HL-60 (cell line): ENCODE measurements around the gene MASP1.

ENCODE experiments used
- POLR2AphosphoS5 ChIP-seq: IDR thresholded peaks from 2 replicates; pipeline ENCODE4 v1.6.1; 2012; ENCODE audit warnings: low read depth
- TF ChIP-seq, protein P1 (sequence below): IDR thresholded peaks from one replicate; pipeline ENCODE4 v1.5.1; 2011; ENCODE audit warnings: low read length, control low read depth, inconsistent platforms; ENCODE audit not compliant: insufficient read depth
- TF ChIP-seq, protein P2 (sequence below): IDR thresholded peaks from 2 replicates; pipeline ENCODE4 v1.6.1; 2012; ENCODE audit warnings: low read depth; ENCODE audit not compliant: insufficient replicate concordance

DNA sequence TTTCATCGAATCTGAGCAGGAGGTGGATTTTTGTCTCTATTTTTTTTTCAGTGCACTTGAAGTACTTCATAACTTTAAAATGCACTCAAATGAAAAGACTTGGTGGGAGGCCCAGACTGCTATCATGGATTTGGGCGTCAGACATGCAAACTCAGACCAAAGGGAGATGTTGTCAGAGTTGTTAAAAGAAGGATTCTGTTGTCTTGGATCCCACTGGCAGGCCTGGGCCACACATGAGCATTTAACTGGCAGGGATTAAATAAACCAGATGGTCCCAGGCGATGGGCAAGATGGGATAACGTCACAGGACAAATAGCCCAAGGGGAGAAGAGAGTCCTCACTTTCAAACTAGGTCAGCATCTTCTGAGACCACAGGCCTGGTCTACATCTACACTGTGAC lies 78.8 kb downstream of the MASP1 start:
- no peak for TF ChIP-seq POLR2AphosphoS5
- TF ChIP-seq, protein P1, sequence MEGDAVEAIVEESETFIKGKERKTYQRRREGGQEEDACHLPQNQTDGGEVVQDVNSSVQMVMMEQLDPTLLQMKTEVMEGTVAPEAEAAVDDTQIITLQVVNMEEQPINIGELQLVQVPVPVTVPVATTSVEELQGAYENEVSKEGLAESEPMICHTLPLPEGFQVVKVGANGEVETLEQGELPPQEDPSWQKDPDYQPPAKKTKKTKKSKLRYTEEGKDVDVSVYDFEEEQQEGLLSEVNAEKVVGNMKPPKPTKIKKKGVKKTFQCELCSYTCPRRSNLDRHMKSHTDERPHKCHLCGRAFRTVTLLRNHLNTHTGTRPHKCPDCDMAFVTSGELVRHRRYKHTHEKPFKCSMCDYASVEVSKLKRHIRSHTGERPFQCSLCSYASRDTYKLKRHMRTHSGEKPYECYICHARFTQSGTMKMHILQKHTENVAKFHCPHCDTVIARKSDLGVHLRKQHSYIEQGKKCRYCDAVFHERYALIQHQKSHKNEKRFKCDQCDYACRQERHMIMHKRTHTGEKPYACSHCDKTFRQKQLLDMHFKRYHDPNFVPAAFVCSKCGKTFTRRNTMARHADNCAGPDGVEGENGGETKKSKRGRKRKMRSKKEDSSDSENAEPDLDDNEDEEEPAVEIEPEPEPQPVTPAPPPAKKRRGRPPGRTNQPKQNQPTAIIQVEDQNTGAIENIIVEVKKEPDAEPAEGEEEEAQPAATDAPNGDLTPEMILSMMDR = no peak
- TF ChIP-seq, protein P2, sequence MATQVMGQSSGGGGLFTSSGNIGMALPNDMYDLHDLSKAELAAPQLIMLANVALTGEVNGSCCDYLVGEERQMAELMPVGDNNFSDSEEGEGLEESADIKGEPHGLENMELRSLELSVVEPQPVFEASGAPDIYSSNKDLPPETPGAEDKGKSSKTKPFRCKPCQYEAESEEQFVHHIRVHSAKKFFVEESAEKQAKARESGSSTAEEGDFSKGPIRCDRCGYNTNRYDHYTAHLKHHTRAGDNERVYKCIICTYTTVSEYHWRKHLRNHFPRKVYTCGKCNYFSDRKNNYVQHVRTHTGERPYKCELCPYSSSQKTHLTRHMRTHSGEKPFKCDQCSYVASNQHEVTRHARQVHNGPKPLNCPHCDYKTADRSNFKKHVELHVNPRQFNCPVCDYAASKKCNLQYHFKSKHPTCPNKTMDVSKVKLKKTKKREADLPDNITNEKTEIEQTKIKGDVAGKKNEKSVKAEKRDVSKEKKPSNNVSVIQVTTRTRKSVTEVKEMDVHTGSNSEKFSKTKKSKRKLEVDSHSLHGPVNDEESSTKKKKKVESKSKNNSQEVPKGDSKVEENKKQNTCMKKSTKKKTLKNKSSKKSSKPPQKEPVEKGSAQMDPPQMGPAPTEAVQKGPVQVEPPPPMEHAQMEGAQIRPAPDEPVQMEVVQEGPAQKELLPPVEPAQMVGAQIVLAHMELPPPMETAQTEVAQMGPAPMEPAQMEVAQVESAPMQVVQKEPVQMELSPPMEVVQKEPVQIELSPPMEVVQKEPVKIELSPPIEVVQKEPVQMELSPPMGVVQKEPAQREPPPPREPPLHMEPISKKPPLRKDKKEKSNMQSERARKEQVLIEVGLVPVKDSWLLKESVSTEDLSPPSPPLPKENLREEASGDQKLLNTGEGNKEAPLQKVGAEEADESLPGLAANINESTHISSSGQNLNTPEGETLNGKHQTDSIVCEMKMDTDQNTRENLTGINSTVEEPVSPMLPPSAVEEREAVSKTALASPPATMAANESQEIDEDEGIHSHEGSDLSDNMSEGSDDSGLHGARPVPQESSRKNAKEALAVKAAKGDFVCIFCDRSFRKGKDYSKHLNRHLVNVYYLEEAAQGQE = no peak
